NCI-H2107 treated with DMSO at 0.1 percent for 48 hours (cell line): Measurements from ENCODE around the gene ZNF75A.
A peak's percentile ranks its signal among the peaks of the same experiment; 100 is the strongest.
"Not testable (repeated sequence)": the region's sequence is repeated elsewhere in the genome, so short reads cannot be mapped to it uniquely, and the experiment has no call there.

Source experiments
- DNase-seq: peaks from one replicate; lab custom pipeline; 2025; ENCODE audit not compliant: unreplicated experiment; lab: John Stamatoyannopoulos, UW

The ZNF75A gene

GRCh38 chr16:3305109-3306068 lies at the start of gene ZNF75A, which contains the start of gene TIGD7:
Gene ZNF75A (plus strand): TSS chr16:3305497. CDS start chr16:3308429, 2,932 bp downstream.
Gene TIGD7 (minus strand): TSS chr16:3305430. CDS start chr16:3300614, 4,816 bp downstream.
- DNase-seq, result no peak

- DNase-seq, result no peak
These were observed 49.0 kb upstream of the ZNF75A start, which contains the start of gene MEFV for GRCh38 chr16:3256146-3256865. Gene MEFV (minus strand): TSS chr16:3256633. CDS start chr16:3256587, 46 bp downstream.

- no peak for DNase-seq
These were observed 48.3 kb upstream of the ZNF75A start for GRCh38 chr16:3256866-3257465.

GRCh38 chr16:3259836-3260235 lies 45.5 kb upstream of the ZNF75A start:
- no peak for DNase-seq

- DNase-seq, result no peak
These were observed 42.8 kb upstream of the ZNF75A start for GRCh38 chr16:3262517-3262916.

- peak; percentile 66 for DNase-seq
These were observed 40.9 kb upstream of the ZNF75A start for GRCh38 chr16:3264137-3265036.

- peak; percentile 19 for DNase-seq
These were observed 38.3 kb upstream of the ZNF75A start for GRCh38 chr16:3266873-3267537.

GRCh38 chr16:3268294-3268693 lies 37.0 kb upstream of the ZNF75A start:
- no peak for DNase-seq

GRCh38 chr16:3270718-3271117 lies 34.6 kb upstream of the ZNF75A start:
- not testable (repeated sequence) for DNase-seq

- not testable (repeated sequence) for DNase-seq
These were observed 34.0 kb upstream of the ZNF75A start for GRCh38 chr16:3271281-3271680.

- DNase-seq, result no peak
These were observed 30.8 kb upstream of the ZNF75A start for GRCh38 chr16:3274490-3274889.

GRCh38 chr16:3274947-3275346 lies 30.4 kb upstream of the ZNF75A start:
- no peak for DNase-seq

GRCh38 chr16:3276679-3277078 lies 28.6 kb upstream of the ZNF75A start:
- DNase-seq, result no peak

- no peak for DNase-seq
These were observed 24.0 kb upstream of the ZNF75A start for GRCh38 chr16:3281222-3281820.

- DNase-seq, result peak; percentile 83
These were observed 23.1 kb upstream of the ZNF75A start for GRCh38 chr16:3282103-3282729.

GRCh38 chr16:3282730-3283542 lies 22.4 kb upstream of the ZNF75A start, which contains the start of gene ZNF263:
Gene ZNF263 (plus strand): TSS chr16:3283491. CDS start chr16:3283819, 328 bp downstream.
- peak; percentile 98 for DNase-seq

GRCh38 chr16:3283543-3284447 lies 21.5 kb upstream of the ZNF75A start:
- no peak for DNase-seq
